Upper lobe of right lung (tissue), 1 donor: Measurements from ENCODE around the gene MGST2. TPM values are rescaled to one million over a fixed set of nuclear protein-coding genes. Genes with fewer than 3 reads are reported as not detected.

ENCODE experiments used
- ATAC-seq: fragments of 200-7000 bp; cut with Tn5 transposase; one replicate; pipeline ENCODE4 v1.9.1; 2020; ENCODE audit warnings: mild to moderate bottlenecking, moderate library complexity
- DNase-seq: peaks from one replicate; pipeline ENCODE4 v3.0.0-alpha.2; 2020
- H3K27ac ChIP-seq: fragments of 200-600 bp; one replicate; pipeline ENCODE4 v1.8.0; 2022
- H3K27me3 ChIP-seq: fragments of 200-600 bp; one replicate; pipeline ENCODE4 v1.8.0; 2022; ENCODE audit warnings: mild to moderate bottlenecking
- H3K36me3 ChIP-seq: fragments of 200-600 bp; one replicate; pipeline ENCODE4 v1.8.0; 2022
- H3K4me1 ChIP-seq: fragments of 200-600 bp; one replicate; pipeline ENCODE4 v1.8.0; 2022
- H3K4me3 ChIP-seq: fragments of 200-600 bp; one replicate; pipeline ENCODE4 v1.8.0; 2022; ENCODE audit warnings: mild to moderate bottlenecking
- H3K9me3 ChIP-seq: fragments of 200-600 bp; one replicate; pipeline ENCODE4 v1.8.0; 2022
- intact Hi-C: fragments of 100-400 bp; cut with DNase I; formaldehyde crosslinking; loops from one replicate; pipeline ENCODE4 v1.11.0; 2022
- total RNA-seq: library from RNA; stranded (reverse); fragmentation: NEBNext Ultra II Directional; extraction: Animal tissue kit (Norgen Biotek cat#: 25700); gene quantifications from one replicate; pipeline ENCODE4 v1.2.1, GENCODE V29; 2021
- TF ChIP-seq, protein P1 (sequence below): fragments of 200-600 bp; IDR thresholded peaks from one replicate; pipeline ENCODE4 v1.8.0; 2022; ENCODE audit warnings: antibody characterized with exemption
- donor health status: DM: no; HTN: yes; CAD: no; lungs with severe emphysema.

Gene MGST2
- total RNA-seq, 1 donor from 2014 or later, result 64.6 TPM

DNA sequence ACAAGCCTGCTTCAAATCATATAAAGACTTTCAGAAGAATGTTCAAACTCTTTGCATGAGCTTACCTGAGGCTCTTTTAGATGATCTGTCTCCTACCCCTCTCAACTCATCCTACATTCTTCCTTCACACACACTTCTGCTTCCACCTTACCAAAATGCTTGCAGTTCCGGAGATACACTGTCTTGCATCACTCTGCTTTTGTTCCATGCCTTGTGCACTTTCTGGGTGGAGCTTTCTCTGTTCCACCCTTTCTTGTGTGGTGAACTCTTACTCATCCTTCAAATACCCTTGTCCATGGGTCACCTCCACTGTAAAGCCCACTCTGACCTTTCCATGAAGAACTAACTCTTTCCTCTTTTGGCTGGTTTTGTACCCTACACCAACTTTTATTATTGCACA lies 18.4 kb upstream of the MGST2 start:
- Histone ChIP-seq H3K9me3 (no peaks in the 10 kb centered on the region), H3K36me3 (no peaks in the 10 kb centered on the region), H3K27me3 (no peaks in the 10 kb centered on the region), H3K27ac (no peak overlapping the region), H3K4me1 (no peaks in the 10 kb centered on the region), H3K4me3 (no peak overlapping the region)
- intact Hi-C loops, result no loop called here
- DNase-seq (no peak), ATAC-seq (no peak)
- TF ChIP-seq, protein P1, sequence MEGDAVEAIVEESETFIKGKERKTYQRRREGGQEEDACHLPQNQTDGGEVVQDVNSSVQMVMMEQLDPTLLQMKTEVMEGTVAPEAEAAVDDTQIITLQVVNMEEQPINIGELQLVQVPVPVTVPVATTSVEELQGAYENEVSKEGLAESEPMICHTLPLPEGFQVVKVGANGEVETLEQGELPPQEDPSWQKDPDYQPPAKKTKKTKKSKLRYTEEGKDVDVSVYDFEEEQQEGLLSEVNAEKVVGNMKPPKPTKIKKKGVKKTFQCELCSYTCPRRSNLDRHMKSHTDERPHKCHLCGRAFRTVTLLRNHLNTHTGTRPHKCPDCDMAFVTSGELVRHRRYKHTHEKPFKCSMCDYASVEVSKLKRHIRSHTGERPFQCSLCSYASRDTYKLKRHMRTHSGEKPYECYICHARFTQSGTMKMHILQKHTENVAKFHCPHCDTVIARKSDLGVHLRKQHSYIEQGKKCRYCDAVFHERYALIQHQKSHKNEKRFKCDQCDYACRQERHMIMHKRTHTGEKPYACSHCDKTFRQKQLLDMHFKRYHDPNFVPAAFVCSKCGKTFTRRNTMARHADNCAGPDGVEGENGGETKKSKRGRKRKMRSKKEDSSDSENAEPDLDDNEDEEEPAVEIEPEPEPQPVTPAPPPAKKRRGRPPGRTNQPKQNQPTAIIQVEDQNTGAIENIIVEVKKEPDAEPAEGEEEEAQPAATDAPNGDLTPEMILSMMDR, result no peak

GRCh38 chr4:139647952-139648351 lies 17.7 kb upstream of the MGST2 start:
- H3K36me3 ChIP-seq, result no peaks in the 10 kb centered on the region
- H3K4me3 ChIP-seq, result no peak overlapping the region
- TF ChIP-seq, protein P1, result no peak
- no peak for DNase-seq
- H3K27ac ChIP-seq, result no peak overlapping the region
- intact Hi-C loops, result no loop called here
- H3K4me1 ChIP-seq, result no peaks in the 10 kb centered on the region
- no peak for ATAC-seq
- no peaks in the 10 kb centered on the region for H3K27me3 ChIP-seq
- no peaks in the 10 kb centered on the region for H3K9me3 ChIP-seq

DNA sequence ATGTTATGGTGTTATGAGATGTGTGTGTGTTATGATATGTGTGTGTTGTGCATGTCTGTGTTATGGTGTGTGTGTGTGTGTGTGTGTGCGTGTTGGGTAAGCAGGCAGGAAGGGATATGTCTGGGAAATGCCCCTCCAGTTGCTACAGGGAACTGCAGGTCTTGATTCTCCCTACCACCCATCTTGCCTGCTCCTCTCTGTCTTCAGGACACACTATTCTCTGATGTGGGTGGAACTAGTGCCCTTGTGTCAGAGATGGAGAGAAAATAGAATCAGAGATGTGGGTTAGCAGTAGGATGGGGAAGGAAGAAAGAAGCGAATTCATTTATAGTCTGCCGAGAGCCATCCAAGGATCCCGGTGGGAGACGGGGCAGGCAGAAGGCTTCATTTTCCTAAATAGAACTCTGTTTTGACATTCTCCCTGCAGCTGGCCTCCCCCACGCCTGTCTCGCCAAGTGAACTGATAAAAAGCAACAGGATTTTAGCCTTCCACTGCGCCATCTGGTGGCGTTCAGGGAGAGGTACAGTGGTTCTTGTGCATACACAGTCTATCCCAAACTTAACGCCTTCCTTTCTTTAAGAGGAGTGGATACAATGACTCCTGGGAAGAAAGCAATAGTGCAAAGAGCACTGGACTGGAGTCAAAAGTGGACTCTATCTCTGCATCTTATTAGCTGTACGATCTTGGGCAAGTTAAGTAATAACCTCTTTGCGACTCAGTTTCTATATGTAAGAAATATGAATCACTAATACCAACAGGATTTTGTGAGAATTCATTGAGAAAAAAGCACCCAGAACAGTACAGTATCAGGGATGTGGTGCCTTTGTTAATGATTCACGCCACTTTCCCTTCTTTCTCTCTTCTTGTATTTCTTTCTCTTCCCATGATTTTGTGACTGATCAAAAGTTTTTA lies 14.1 kb upstream of the MGST2 start:
- no peaks in the 10 kb centered on the region for H3K9me3 ChIP-seq
- H3K36me3 ChIP-seq, result no peaks in the 10 kb centered on the region
- H3K27ac ChIP-seq, result no peak overlapping the region
- TF ChIP-seq, protein P1, result peak; percentile 93
- intact Hi-C loops, result no loop called here
- no peaks in the 10 kb centered on the region for H3K27me3 ChIP-seq
- H3K4me3 ChIP-seq, result no peak overlapping the region
- ATAC-seq (peak; percentile 95), DNase-seq (peak; percentile 75)
- H3K4me1 ChIP-seq, result no peaks in the 10 kb centered on the region

DNA sequence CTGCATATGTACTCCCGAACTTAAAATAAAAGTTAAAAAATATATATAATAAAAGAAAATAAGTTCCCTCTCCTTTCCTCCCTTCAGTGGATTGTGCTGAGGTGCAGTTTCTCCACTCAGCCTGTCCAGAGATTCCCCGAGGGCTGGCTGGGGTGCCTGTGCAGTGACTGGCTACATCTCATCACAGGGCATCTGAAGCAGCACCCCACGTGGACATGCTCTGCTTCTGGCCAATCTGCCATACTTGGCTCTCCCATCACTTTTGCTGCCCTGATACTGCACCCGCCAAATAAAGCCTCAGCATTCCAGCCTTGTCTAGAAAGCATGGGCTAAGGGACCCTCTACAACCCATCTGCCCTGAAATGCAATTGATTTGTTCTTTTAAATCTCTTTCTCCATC lies 11.1 kb upstream of the MGST2 start:
- no peaks in the 10 kb centered on the region for H3K27me3 ChIP-seq
- H3K9me3 ChIP-seq, result no peaks in the 10 kb centered on the region
- no peak for DNase-seq
- H3K4me3 ChIP-seq, result no peak overlapping the region
- intact Hi-C loops, result no loop called here
- no peak overlapping the region for H3K27ac ChIP-seq
- peaks cover 3% of the 10 kb centered on the region for H3K4me1 ChIP-seq
- H3K36me3 ChIP-seq, result no peaks in the 10 kb centered on the region
- ATAC-seq, result no peak
- TF ChIP-seq, protein P1, result no peak

DNA sequence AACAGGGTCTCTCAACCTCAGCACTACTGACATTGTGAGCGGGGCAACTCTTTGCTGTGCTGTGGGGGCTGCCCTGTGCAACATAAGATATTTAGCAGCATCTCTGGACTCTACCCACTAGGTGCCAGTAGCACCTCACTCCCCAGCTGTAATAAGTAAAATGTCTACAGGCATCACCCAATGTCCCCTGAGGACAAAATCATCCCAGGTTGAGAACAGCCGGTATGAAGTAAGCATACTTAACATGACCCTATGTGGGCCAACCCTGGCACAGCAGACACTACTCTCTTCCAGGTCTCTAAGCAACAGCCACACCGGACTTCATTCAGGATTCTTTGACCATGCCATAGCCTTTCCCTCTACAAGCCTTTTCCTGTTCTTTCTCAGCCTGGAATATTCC lies 10.5 kb upstream of the MGST2 start:
- Histone ChIP-seq H3K27me3 (no peaks in the 10 kb centered on the region), H3K4me1 (peaks cover 3% of the 10 kb centered on the region), H3K27ac (no peak overlapping the region), H3K9me3 (no peaks in the 10 kb centered on the region), H3K4me3 (no peak overlapping the region), H3K36me3 (no peaks in the 10 kb centered on the region)
- intact Hi-C loops, result no loop called here
- DNase-seq (no peak), ATAC-seq (peak; percentile 38)
- TF ChIP-seq, protein P1, result peak; percentile 45
